Activated naive CD8-positive, alpha-beta T cell treated with anti-CD3 and anti-CD28 coated beads for 36 hours (primary cell): Measurements from ENCODE around the gene PUS7L. TPM values are rescaled to one million over a fixed set of nuclear protein-coding genes. Genes with fewer than 3 reads are reported as not detected.

ENCODE experiments used
- DNase-seq: peaks from one replicate; pipeline ENCODE4 v3.0.0; 2021
- H3K27ac Mint-ChIP-seq: one replicate; pipeline ENCODE4 v1.8.0; 2022; ENCODE audit warnings: mild to moderate bottlenecking, moderate library complexity, mixed read lengths
- H3K27me3 Mint-ChIP-seq: one replicate; pipeline ENCODE4 v1.8.0; 2022; ENCODE audit warnings: mild to moderate bottlenecking, mixed read lengths
- H3K36me3 Mint-ChIP-seq: one replicate; pipeline ENCODE4 v1.8.0; 2021; ENCODE audit warnings: mild to moderate bottlenecking, mixed read lengths
- H3K4me1 Mint-ChIP-seq: one replicate; pipeline ENCODE4 v1.8.0; 2021; ENCODE audit warnings: mixed read lengths
- H3K4me3 Mint-ChIP-seq: one replicate; pipeline ENCODE4 v1.8.0; 2022; ENCODE audit warnings: mild to moderate bottlenecking, moderate library complexity, mixed read lengths
- H3K9me3 Mint-ChIP-seq: one replicate; pipeline ENCODE4 v1.8.0; 2022; ENCODE audit warnings: mixed read lengths
- total RNA-seq, 2 experiments: library from RNA; stranded (reverse); gene quantifications; one replicate each; pipeline ENCODE4 v1.2.3, GENCODE V29; 2021

PUS7L gene, protein sequence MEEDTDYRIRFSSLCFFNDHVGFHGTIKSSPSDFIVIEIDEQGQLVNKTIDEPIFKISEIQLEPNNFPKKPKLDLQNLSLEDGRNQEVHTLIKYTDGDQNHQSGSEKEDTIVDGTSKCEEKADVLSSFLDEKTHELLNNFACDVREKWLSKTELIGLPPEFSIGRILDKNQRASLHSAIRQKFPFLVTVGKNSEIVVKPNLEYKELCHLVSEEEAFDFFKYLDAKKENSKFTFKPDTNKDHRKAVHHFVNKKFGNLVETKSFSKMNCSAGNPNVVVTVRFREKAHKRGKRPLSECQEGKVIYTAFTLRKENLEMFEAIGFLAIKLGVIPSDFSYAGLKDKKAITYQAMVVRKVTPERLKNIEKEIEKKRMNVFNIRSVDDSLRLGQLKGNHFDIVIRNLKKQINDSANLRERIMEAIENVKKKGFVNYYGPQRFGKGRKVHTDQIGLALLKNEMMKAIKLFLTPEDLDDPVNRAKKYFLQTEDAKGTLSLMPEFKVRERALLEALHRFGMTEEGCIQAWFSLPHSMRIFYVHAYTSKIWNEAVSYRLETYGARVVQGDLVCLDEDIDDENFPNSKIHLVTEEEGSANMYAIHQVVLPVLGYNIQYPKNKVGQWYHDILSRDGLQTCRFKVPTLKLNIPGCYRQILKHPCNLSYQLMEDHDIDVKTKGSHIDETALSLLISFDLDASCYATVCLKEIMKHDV
- 10 to 100 TPM; 26.7 to 32.4 TPM for total RNA-seq

DNA sequence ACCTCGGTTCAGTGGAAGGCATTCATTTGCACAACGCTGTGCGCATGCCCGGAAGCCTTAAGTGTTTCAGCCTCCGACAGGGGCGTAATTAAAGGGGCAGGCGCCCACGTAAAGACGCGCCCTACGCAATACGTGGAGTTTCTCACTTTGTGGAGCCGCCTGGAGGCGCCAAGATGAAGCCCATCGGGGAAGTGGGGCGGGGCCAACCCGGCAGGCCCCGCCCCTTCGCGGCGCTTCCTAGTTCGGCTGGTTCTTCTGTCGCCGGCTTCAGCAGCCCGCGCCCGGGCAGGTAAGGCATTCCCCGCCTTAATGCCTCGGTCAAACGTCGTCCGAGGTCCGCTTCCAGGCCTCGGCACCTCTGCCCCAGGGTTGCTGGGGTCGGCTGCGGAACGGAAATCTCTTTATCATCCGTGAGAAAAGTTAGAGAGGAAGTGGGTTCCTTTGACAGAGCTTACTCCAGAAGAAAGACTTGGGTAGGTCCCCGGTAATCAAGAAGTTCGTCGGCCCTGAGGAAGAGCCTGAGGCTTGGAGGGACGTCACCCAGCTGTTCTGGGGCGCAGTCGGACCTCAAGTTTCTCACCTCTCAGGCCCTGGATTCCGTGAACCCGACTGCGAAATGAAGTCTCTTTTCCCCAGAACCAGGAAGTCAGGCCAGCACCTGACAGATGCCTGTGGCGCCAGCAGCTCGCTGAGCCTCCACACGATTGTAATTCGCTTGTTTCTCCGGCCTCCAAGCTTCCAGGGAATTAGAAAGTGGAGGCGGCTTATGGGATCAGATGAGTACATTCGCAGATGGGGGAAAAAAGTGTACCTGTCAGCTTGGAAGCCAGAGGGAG is at the start of gene PUS7L, which contains the start of gene IRAK4:
Gene PUS7L, minus strand, starts transcription at position 63 of the 836 bp plus-strand sequence. CDS start 3,545 bp downstream, outside the sequence.
Gene IRAK4, plus strand, starts transcription at position 224 of the 836 bp plus-strand sequence. CDS start 9,161 bp downstream, outside the sequence.
- peak within 1 kb of the TSS; percentile 97 for H3K4me3 Mint-ChIP-seq
- peaks cover 62% of the 10 kb centered on the region for H3K4me1 Mint-ChIP-seq
- peak within 1 kb of the TSS; percentile 99 for H3K27ac Mint-ChIP-seq
- H3K27me3 Mint-ChIP-seq: no peaks in the 10 kb centered on the region
- peak; percentile 91 for DNase-seq
- H3K9me3 Mint-ChIP-seq: peaks cover 9% of the 10 kb centered on the region
- H3K36me3 Mint-ChIP-seq: peaks cover 56% of the 10 kb centered on the region

GRCh38 chr12:43807386-43807785 is 48.8 kb upstream of the PUS7L start:
- peaks cover 4% of the 10 kb centered on the region for H3K36me3 Mint-ChIP-seq
- no peak for DNase-seq
- no peaks in the 10 kb centered on the region for H3K27me3 Mint-ChIP-seq
- peaks cover 36% of the 10 kb centered on the region for H3K4me1 Mint-ChIP-seq
- no peaks in the 10 kb centered on the region for H3K9me3 Mint-ChIP-seq
- peak overlapping the region; percentile 100 for H3K27ac Mint-ChIP-seq
- H3K4me3 Mint-ChIP-seq: peak overlapping the region; percentile 100

- Mint-ChIP-seq H3K27ac (peak overlapping the region; percentile 100), H3K4me1 (peaks cover 31% of the 10 kb centered on the region), H3K4me3 (peak overlapping the region; percentile 100), H3K36me3 (peaks cover 4% of the 10 kb centered on the region), H3K9me3 (no peaks in the 10 kb centered on the region), H3K27me3 (no peaks in the 10 kb centered on the region)
- DNase-seq: no peak
Measured at GRCh38 chr12:43806737-43807072, 48.1 kb upstream of the PUS7L start.

GRCh38 chr12:43805860-43806736 is 47.5 kb upstream of the PUS7L start, which contains the start of gene TWF1:
Gene TWF1 (minus strand): TSS chr12:43806317. CDS start chr12:43806245, 72 bp downstream.
- H3K9me3 Mint-ChIP-seq: no peaks in the 10 kb centered on the region
- H3K27me3 Mint-ChIP-seq: no peaks in the 10 kb centered on the region
- H3K27ac Mint-ChIP-seq: peak within 1 kb of the TSS; percentile 100
- H3K4me1 Mint-ChIP-seq: peaks cover 26% of the 10 kb centered on the region
- peak; percentile 93 for DNase-seq
- peaks cover 6% of the 10 kb centered on the region for H3K36me3 Mint-ChIP-seq
- peak within 1 kb of the TSS; percentile 100 for H3K4me3 Mint-ChIP-seq

DNA sequence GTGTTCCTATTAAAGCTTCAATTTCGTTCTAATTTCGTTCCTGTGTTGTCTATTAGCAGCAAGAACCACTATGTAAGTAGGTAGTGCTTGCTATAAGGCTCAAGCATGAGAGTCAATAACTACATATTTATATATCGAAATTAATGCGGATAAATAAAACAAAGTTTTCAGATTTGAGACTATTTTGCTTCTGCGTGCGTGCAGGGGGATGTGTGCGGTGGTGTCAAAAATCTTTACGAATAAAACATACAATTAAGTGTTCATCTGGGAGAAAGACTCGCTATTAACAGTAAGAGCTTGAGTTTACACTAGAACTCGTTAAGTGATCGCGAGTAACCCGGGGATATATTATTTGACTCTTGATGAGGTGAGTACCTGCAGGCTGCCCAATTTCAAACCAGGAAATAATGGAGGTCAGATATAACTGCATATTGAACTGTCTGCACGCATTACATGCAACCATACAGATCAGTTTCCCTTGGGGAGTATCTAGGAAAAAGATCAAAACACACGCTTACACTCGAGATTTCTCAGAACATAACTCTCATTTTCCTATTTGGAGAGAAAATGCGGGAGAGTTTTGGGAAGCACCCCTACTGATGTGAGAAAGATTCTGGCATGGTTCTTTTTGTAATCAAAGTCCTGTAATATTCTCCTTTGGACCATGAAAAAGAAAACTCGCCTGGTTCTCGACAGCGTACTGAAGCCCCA is 46.7 kb upstream of the PUS7L start:
- H3K4me1 Mint-ChIP-seq: peaks cover 26% of the 10 kb centered on the region
- no peaks in the 10 kb centered on the region for H3K9me3 Mint-ChIP-seq

DNA sequence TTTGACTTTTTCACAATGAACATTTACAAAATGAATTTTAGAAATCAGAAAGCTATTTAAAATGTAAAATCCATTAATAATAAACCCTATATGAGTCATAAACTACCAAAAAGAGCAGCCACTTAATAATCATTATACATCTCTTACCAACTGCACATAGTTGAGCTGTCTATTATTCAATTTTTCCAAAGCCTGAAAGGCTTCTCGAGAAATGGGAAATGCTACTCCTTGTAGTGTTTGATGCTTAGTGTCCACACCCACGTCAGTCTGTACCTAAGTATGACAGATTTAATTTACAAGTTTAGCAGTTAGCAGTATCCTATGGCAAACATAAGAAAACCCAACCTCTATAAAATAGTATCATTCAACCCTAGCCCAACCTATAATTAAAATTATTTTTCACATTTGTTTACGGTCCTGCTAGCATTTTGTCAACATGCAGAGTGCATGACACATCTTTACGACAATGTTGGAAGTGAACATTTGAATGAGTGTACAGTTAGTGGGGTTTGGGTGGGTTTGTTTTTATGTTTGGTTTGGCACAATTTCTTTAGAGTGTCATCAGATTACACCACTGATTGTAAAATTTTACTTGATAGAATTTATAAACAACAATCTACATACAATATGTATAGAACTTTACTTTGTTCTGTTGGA is 39.1 kb upstream of the PUS7L start:
- no peaks in the 10 kb centered on the region for H3K27me3 Mint-ChIP-seq
- H3K27ac Mint-ChIP-seq: no peak overlapping the region
- DNase-seq: no peak
- H3K4me3 Mint-ChIP-seq: no peak overlapping the region
- H3K36me3 Mint-ChIP-seq: peaks cover 23% of the 10 kb centered on the region
- peaks cover 7% of the 10 kb centered on the region for H3K4me1 Mint-ChIP-seq
- no peaks in the 10 kb centered on the region for H3K9me3 Mint-ChIP-seq

More for the DNA sequence above, 46.7 kb upstream of the PUS7L start:
- DNase-seq: no peak
- Mint-ChIP-seq H3K4me3 (peak overlapping the region; percentile 100), H3K36me3 (peaks cover 11% of the 10 kb centered on the region), H3K27me3 (no peaks in the 10 kb centered on the region), H3K27ac (peak overlapping the region; percentile 89)

DNA sequence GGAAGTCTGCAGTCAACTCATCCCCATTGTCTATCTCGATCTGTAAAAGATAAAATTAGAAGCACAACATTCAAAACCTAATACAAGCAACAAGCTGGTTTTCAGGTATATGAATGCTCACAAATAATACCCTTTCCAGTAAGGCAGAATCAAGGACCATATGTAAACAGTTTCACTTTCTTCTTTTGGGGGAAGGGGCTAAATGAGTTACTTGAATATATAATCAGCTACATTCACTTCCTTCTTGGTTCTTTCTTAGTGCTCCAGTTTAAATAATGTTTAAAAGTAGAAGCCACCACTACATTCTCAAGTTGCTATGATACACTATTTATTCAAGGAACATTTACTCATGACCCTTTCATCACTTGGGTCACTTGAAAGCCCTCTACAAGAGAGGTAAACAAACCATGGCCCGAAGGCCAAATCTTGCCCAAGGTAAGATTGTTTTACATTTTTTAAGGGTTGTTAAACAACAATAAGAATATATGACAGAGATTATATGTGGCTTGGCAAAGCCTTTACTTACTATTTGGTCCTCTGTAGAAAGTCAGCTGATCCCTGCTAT is 37.2 kb upstream of the PUS7L start:
- Mint-ChIP-seq H3K27me3 (no peaks in the 10 kb centered on the region), H3K27ac (no peak overlapping the region), H3K9me3 (no peaks in the 10 kb centered on the region), H3K36me3 (peaks cover 26% of the 10 kb centered on the region), H3K4me3 (no peak overlapping the region), H3K4me1 (peaks cover 7% of the 10 kb centered on the region)
- DNase-seq: no peak

DNA sequence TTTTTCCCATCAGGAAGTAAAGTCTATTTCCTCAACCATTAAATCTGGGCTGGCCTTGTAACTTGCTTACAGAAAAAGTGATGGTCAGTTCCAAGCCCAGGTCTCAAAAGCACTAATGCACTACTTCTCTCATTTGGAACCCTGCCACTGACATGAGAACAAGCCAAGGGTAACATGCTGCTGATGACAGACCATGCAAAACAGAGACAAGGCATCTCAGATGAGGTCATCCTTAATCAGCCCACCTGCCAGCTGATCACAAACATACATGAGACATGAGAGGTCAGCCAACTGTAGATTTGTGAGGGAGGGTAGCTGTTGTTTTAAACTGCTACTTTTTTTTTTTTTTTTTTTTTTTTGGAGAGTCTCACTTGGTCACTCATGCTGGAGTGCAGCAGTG is 31.4 kb upstream of the PUS7L start:
- H3K4me3 Mint-ChIP-seq: no peak overlapping the region
- H3K36me3 Mint-ChIP-seq: peaks cover 21% of the 10 kb centered on the region
- no peak overlapping the region for H3K27ac Mint-ChIP-seq
- H3K4me1 Mint-ChIP-seq: no peaks in the 10 kb centered on the region
- no peak for DNase-seq
- H3K27me3 Mint-ChIP-seq: no peaks in the 10 kb centered on the region
- H3K9me3 Mint-ChIP-seq: no peaks in the 10 kb centered on the region

DNA sequence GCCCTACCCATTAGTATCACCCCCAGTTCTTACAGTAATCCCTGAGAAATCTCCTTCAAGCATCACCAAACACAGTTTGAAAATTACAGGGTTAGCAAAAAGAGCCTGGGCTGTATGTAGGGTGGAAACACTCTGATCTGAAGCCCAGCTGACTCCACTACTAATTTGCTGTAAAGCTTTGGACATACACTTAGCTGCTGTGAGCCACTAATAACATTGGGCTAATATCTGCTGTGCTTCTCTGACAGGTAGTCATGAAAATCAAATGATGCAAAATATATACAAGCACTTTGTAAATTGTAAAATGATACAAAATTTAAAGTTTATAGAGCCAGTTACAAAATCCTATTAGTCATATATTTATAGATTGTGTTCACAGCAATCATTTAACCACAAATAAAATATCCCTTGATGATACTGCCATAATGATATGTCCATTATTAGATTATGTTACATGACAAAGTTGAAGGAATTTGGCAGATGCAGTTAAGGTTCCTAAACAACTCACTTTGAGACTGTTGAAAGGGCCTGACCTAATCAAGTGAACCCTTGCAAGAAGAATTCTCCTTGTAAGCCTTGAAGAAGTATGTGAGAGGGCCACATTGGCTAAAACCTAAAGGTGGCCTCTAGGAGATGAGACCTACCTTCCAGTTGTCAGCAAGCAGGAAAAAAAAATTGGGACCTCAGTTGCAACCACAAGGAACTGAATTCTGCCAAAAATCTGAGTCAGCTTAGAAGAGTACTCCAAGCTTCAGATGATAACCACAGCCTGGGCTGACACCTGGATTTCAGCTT is 28.5 kb upstream of the PUS7L start:
- no peak for DNase-seq
- Mint-ChIP-seq H3K36me3 (peaks cover 16% of the 10 kb centered on the region), H3K9me3 (no peaks in the 10 kb centered on the region), H3K27me3 (no peaks in the 10 kb centered on the region), H3K4me3 (no peak overlapping the region), H3K4me1 (no peaks in the 10 kb centered on the region), H3K27ac (no peak overlapping the region)

GRCh38 chr12:43776498-43776897 is 17.9 kb upstream of the PUS7L start:
- Mint-ChIP-seq H3K27ac (no peak overlapping the region), H3K4me1 (peaks cover 2% of the 10 kb centered on the region), H3K27me3 (no peaks in the 10 kb centered on the region), H3K4me3 (no peak overlapping the region), H3K9me3 (no peaks in the 10 kb centered on the region), H3K36me3 (peaks cover 6% of the 10 kb centered on the region)
- DNase-seq: no peak

DNA sequence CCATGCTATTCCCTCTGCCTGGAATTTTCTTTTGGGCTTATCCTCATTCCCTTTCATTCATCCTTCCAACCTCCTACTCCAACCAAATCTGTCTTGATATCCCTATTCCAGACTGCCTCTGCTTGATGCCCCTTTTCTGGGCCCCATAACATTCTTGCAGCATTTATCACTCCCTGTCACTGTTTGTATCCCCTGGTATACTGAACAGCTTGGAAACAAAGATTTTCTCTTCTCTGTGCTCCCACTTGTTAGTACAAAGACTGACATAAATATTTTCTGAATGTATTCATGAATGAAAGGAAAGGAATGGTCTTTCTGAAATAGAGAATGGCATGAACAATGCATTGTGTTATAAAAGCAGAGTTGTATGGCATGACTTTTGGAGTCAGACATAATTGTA is 7.7 kb upstream of the PUS7L start:
- Mint-ChIP-seq H3K27ac (no peak overlapping the region), H3K4me1 (peaks cover 30% of the 10 kb centered on the region), H3K27me3 (no peaks in the 10 kb centered on the region), H3K36me3 (peaks cover 39% of the 10 kb centered on the region), H3K9me3 (no peaks in the 10 kb centered on the region), H3K4me3 (no peak overlapping the region)
- DNase-seq: no peak

- Mint-ChIP-seq H3K27ac (no peak overlapping the region), H3K27me3 (no peaks in the 10 kb centered on the region), H3K4me3 (no peak overlapping the region), H3K9me3 (no peaks in the 10 kb centered on the region), H3K36me3 (peaks cover 32% of the 10 kb centered on the region), H3K4me1 (peaks cover 38% of the 10 kb centered on the region)
- DNase-seq: no peak
Measured at GRCh38 chr12:43764528-43764927, 5.9 kb upstream of the PUS7L start.
